Measurements from ENCODE around the gene GPC4.

DNA sequence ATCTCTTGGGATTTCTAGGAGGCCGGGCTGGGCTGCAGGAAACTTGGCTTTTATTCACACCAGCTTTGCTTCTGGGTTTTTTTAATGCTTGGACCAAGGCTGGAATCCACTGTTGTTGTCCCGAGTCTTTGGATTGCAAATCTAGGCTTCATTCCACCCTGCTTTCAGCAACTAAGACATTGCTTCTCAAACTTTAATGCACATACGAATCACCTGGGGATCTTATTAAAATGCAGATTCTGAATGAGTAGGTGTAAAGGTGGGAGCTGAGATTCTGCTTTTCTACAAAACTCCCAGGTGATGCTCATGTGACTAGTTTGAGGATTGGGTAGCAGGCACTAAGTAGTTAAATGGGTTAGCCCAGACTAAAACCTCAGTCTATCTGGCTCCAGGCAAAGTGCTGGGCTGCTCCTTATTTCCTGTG is 39.2 kb upstream of the GPC4 start:
- TF ChIP-seq ZBTB44 (tag by site-specific recombination; IDR thresholded peaks at IDR 0.05): no peak
- no peak for TF ChIP-seq KLF16 (tag by site-specific recombination; IDR thresholded peaks at IDR 0.05)
- no peak for TF ChIP-seq CTCF (tag by site-specific recombination; IDR thresholded peaks at IDR 0.05)
- TF ChIP-seq ZNF707 (tag by site-specific recombination; IDR thresholded peaks at IDR 0.05): no peak
- TF ChIP-seq ZNF677 (tag by site-specific recombination; IDR thresholded peaks at IDR 0.05): no peak
- TF ChIP-seq ZNF140 (tag by site-specific recombination; IDR thresholded peaks at IDR 0.05): no peak
- TF ChIP-seq ZNF114 (tag by site-specific recombination; IDR thresholded peaks at IDR 0.05): no peak

All from HEK293 (cell line).